Stomach (tissue), 4 donors: ENCODE results near the gene GALNT13.

ENCODE experiments used
- POLR2A ChIP-seq, 4 donors: fragments of 450-650 bp; IDR thresholded peaks; one replicate each; pipeline ENCODE4 v1.6.1; 2016; ENCODE audit warnings: antibody characterized with exemption in 4 of 4, control low read depth in 2 of 4, mild to moderate bottlenecking in 1 of 4, moderate library complexity in 1 of 4
- POLR2AphosphoS5 ChIP-seq, 3 donors: sonication (generic); formaldehyde crosslinking; IDR thresholded peaks; one replicate each; pipeline ENCODE4 v1.6.1; 2016; ENCODE audit warnings: antibody characterized with exemption in 3 of 3
- TF ChIP-seq, protein P1 (sequence below), 7 experiments: fragments of 450-650 bp in 4 of 7; fragments of 200-600 bp in 3 of 7; sonication (generic) in 3 of 7; IDR thresholded peaks; one replicate each; pipeline ENCODE4 v1.5.1; 2016 to 2019; ENCODE audit warnings: antibody characterized with exemption in 7 of 7, control low read depth in 2 of 7, mild to moderate bottlenecking in 1 of 7

DNA sequence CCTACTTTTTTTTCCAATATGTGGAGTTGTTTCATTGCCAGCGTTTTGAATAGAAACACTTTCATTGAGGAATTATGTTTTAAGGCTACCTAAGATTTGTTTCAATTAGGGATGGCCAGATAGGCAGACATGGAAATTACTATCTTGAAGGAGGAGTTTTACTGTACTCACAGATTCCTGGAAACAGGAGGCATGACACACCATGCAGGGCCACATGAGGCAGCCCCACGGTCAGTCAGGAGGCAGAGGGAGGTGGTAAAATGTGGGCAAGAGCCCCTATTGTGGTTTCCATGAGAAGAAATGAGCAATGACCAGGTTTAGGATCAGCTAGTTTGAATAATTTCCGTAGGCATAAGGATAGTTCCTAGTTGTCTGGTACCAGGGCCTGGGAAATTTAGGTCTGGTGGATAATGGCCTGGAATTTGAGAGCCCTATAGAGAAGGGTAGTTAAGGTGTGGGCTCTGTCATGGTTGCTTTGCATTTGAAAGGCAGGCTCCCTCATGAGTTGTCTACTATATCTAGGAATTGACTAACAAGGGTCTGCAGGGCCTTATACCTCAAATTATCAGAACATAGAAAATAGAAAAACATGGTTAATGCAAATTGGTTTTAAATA lies 466.7 kb downstream of the GALNT13 start:
- no peak for TF ChIP-seq POLR2A (IDR thresholded peaks at IDR 0.05)
- TF ChIP-seq, protein P1, sequence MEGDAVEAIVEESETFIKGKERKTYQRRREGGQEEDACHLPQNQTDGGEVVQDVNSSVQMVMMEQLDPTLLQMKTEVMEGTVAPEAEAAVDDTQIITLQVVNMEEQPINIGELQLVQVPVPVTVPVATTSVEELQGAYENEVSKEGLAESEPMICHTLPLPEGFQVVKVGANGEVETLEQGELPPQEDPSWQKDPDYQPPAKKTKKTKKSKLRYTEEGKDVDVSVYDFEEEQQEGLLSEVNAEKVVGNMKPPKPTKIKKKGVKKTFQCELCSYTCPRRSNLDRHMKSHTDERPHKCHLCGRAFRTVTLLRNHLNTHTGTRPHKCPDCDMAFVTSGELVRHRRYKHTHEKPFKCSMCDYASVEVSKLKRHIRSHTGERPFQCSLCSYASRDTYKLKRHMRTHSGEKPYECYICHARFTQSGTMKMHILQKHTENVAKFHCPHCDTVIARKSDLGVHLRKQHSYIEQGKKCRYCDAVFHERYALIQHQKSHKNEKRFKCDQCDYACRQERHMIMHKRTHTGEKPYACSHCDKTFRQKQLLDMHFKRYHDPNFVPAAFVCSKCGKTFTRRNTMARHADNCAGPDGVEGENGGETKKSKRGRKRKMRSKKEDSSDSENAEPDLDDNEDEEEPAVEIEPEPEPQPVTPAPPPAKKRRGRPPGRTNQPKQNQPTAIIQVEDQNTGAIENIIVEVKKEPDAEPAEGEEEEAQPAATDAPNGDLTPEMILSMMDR (IDR thresholded peaks at IDR 0.05), result no peak
- no peak for TF ChIP-seq POLR2AphosphoS5 (IDR thresholded peaks at IDR 0.05)
